DOHH2 (cell line): ENCODE results near the gene MEGF11.

Experiments used
- EZH2phosphoT487 ChIP-seq: fragments of 200-600 bp; sonication (generic); IDR thresholded peaks from 2 replicates; pipeline ENCODE4 v1.6.1; 2017; ENCODE audit warnings: borderline replicate concordance, mild to moderate bottlenecking, antibody characterized with exemption, low read length, moderate library complexity, mixed read lengths
- TF ChIP-seq, protein P1 (sequence below): fragments of 200-600 bp; sonication (generic); IDR thresholded peaks from one replicate; pipeline ENCODE4 v1.5.1; 2014; ENCODE audit warnings: antibody characterized with exemption, mild to moderate bottlenecking, low read depth, low read length; ENCODE audit not compliant: poor library complexity, severe bottlenecking

DNA sequence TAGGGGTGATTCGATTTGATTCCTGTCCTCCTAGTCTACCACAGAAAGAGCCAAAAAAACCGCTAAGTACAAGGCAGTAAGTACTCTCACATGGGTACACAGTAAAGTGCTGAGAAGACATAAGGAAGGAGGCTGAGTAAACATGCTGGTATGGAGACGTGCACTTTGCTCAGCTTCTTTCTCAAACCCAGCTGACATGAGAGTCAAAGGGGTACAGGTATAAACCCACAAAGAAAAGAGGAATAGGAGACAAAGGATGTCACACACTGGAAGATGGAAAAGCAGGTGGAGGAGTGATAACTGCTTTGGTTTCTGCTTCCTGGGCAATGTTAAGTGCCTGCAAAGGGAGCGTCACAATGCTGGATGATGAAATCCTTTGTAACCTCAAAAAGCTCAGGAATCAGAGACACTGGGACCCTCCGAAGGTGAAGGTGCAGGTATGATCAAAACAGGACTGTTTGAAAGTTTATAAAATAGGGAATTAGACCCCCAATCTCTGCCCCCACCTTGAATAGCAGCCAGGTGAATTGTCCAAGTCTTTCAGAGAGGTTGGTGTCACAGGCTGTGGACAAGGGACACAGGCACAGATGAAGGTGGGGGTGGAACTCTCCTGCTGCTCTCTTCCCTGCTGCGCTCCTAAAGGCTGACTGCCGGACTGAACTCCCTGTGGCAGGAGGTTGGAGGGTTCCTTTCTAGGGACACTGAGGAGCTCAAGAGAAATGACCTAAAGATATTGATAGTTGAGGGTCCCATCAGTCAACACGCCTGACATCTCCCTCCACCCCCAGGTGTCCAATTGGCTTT, 282.4 kb downstream of the MEGF11 start:
- TF ChIP-seq, protein P1, sequence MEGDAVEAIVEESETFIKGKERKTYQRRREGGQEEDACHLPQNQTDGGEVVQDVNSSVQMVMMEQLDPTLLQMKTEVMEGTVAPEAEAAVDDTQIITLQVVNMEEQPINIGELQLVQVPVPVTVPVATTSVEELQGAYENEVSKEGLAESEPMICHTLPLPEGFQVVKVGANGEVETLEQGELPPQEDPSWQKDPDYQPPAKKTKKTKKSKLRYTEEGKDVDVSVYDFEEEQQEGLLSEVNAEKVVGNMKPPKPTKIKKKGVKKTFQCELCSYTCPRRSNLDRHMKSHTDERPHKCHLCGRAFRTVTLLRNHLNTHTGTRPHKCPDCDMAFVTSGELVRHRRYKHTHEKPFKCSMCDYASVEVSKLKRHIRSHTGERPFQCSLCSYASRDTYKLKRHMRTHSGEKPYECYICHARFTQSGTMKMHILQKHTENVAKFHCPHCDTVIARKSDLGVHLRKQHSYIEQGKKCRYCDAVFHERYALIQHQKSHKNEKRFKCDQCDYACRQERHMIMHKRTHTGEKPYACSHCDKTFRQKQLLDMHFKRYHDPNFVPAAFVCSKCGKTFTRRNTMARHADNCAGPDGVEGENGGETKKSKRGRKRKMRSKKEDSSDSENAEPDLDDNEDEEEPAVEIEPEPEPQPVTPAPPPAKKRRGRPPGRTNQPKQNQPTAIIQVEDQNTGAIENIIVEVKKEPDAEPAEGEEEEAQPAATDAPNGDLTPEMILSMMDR = no peak
- no peak for TF ChIP-seq EZH2phosphoT487
